Activated T-cell treated with anti-CD3 and anti-CD28 coated beads, Interleukin-2, amount 50 U/mL, for 72 hours (primary cell): Measurements from ENCODE around the gene RAP2C. TPM values are rescaled to one million over a fixed set of nuclear protein-coding genes. Genes with fewer than 3 reads are reported as not detected.

Source experiments
- ATAC-seq, 2 donors: fragments of 150-1000 bp; cut with Tn5 transposase; replicated peaks in 1 of 2; 2 replicates each; pipeline ENCODE4 v1.10.0; 2021; ENCODE audit warnings: moderate library complexity in 2 of 2, mild to moderate bottlenecking in 1 of 2
- DNase-seq, 2 donors: peaks; one replicate each; pipeline ENCODE4 v3.0.0; 2021 to 2022; ENCODE audit warnings: mixed read lengths in 1 of 2
- H3K27ac Mint-ChIP-seq: one replicate; pipeline ENCODE4 v1.8.0; 2022; ENCODE audit warnings: mild to moderate bottlenecking, moderate library complexity, mixed read lengths
- H3K27me3 Mint-ChIP-seq: one replicate; pipeline ENCODE4 v1.8.0; 2022; ENCODE audit warnings: low read depth, mixed read lengths
- H3K36me3 Mint-ChIP-seq, 2 donors: one replicate each; pipeline ENCODE4 v1.8.0; 2022; ENCODE audit warnings: mixed read lengths in 2 of 2, mild to moderate bottlenecking in 1 of 2; ENCODE audit not compliant: insufficient read depth in 2 of 2
- H3K4me1 Mint-ChIP-seq: one replicate; pipeline ENCODE4 v1.8.0; 2022; ENCODE audit warnings: low read depth, mixed read lengths
- H3K4me3 Mint-ChIP-seq, 2 donors: one replicate each; pipeline ENCODE4 v1.8.0; 2022; ENCODE audit warnings: mild to moderate bottlenecking in 2 of 2, mixed read lengths in 2 of 2, moderate library complexity in 2 of 2
- H3K9me3 Mint-ChIP-seq, 2 donors: one replicate each; pipeline ENCODE4 v1.8.0; 2022; ENCODE audit warnings: mixed read lengths in 2 of 2
- total RNA-seq, 2 donors: library from RNA; stranded (reverse); gene quantifications; one replicate each; pipeline ENCODE4 v1.2.3, GENCODE V29; 2022

RAP2C gene
- 10 to 100 TPM; 43.4 to 52.0 TPM for total RNA-seq

GRCh38 chrX:132219343-132219768 lies at the start of gene RAP2C:
TSS of gene RAP2C (minus strand) at chrX:132219447. CDS start at chrX:132217268, 2,179 bp downstream.
- peak within 1 kb of the TSS; percentile 94 for H3K27ac Mint-ChIP-seq
- H3K4me1 Mint-ChIP-seq = peaks cover 19% of the 10 kb centered on the region
- DNase-seq = peak; percentile 57 to 64
- H3K27me3 Mint-ChIP-seq = peaks cover 21% of the 10 kb centered on the region
- peak; percentile 30 to 44 for ATAC-seq
- peaks cover 6% of the 10 kb centered on the region in 2 donors for H3K36me3 Mint-ChIP-seq
- H3K9me3 Mint-ChIP-seq = no peaks in the 10 kb centered on the region
- peak within 1 kb of the TSS; percentile 79 to 96 for H3K4me3 Mint-ChIP-seq

- DNase-seq (no peak), ATAC-seq (no peak)
- H3K27me3 Mint-ChIP-seq = peaks cover 53% of the 10 kb centered on the region
- H3K4me1 Mint-ChIP-seq = peaks cover 28% of the 10 kb centered on the region
- H3K27ac Mint-ChIP-seq = peak overlapping the region; percentile 25
- no peak overlapping the region for H3K4me3 Mint-ChIP-seq
- no peaks in the 10 kb centered on the region for H3K9me3 Mint-ChIP-seq
- no peaks in the 10 kb centered on the region for H3K36me3 Mint-ChIP-seq
Observed at GRCh38 chrX:132267392-132267791, 48.1 kb upstream of the RAP2C start.

- Mint-ChIP-seq H3K36me3 (no peaks in the 10 kb centered on the region), H3K9me3 (no peaks in the 10 kb centered on the region), H3K27ac (peak overlapping the region; percentile 25), H3K27me3 (peaks cover 59% of the 10 kb centered on the region), H3K4me3 (no peak overlapping the region), H3K4me1 (peaks cover 28% of the 10 kb centered on the region)
- ATAC-seq (peak; percentile 89 to 92), DNase-seq (peak; percentile 8 to 24)
Observed at GRCh38 chrX:132266583-132267355, 47.5 kb upstream of the RAP2C start.

GRCh38 chrX:132263127-132263526 lies 43.9 kb upstream of the RAP2C start:
- Mint-ChIP-seq H3K4me1 (peaks cover 13% of the 10 kb centered on the region), H3K27ac (no peak overlapping the region), H3K27me3 (peaks cover 59% of the 10 kb centered on the region), H3K9me3 (peaks cover 0 to 2% of the 10 kb centered on the region in 2 donors), H3K4me3 (no peak overlapping the region), H3K36me3 (no peaks in the 10 kb centered on the region)
- ATAC-seq (no peak), DNase-seq (no peak)

- ATAC-seq (no peak), DNase-seq (no peak)
- Mint-ChIP-seq H3K27ac (no peak overlapping the region), H3K27me3 (peaks cover 42% of the 10 kb centered on the region), H3K4me1 (no peaks in the 10 kb centered on the region), H3K36me3 (peaks cover 0 to 2% of the 10 kb centered on the region in 2 donors), H3K9me3 (peaks cover 0 to 2% of the 10 kb centered on the region in 2 donors), H3K4me3 (no peak overlapping the region)
Observed at GRCh38 chrX:132258509-132258908, 39.3 kb upstream of the RAP2C start.

GRCh38 chrX:132257116-132257515 lies 37.9 kb upstream of the RAP2C start:
- DNase-seq (no peak), ATAC-seq (no peak)
- Mint-ChIP-seq H3K4me1 (no peaks in the 10 kb centered on the region), H3K36me3 (peaks cover 1 to 2% of the 10 kb centered on the region in 2 donors), H3K27ac (no peak overlapping the region), H3K27me3 (peaks cover 38% of the 10 kb centered on the region), H3K9me3 (peaks cover 2 to 3% of the 10 kb centered on the region in 2 donors), H3K4me3 (no peak overlapping the region)

- Mint-ChIP-seq H3K27ac (no peak overlapping the region), H3K9me3 (no peaks in the 10 kb centered on the region), H3K36me3 (no peaks in the 10 kb centered on the region), H3K27me3 (peaks cover 45% of the 10 kb centered on the region), H3K4me3 (no peak overlapping the region), H3K4me1 (peaks cover 8% of the 10 kb centered on the region)
- ATAC-seq (no peak), DNase-seq (no peak)
Observed at GRCh38 chrX:132236121-132236520, 16.9 kb upstream of the RAP2C start.

GRCh38 chrX:132235488-132235887 lies 16.2 kb upstream of the RAP2C start:
- Mint-ChIP-seq H3K27me3 (peaks cover 45% of the 10 kb centered on the region), H3K9me3 (no peaks in the 10 kb centered on the region), H3K27ac (no peak overlapping the region), H3K4me3 (no peak overlapping the region), H3K36me3 (no peaks in the 10 kb centered on the region), H3K4me1 (peaks cover 4% of the 10 kb centered on the region)
- no peak for DNase-seq
- no peak for ATAC-seq

GRCh38 chrX:132231587-132231986 lies 12.3 kb upstream of the RAP2C start:
- Mint-ChIP-seq H3K27ac (no peak overlapping the region), H3K4me1 (peaks cover 14% of the 10 kb centered on the region), H3K4me3 (no peak overlapping the region), H3K27me3 (peaks cover 49% of the 10 kb centered on the region), H3K36me3 (no peaks in the 10 kb centered on the region), H3K9me3 (no peaks in the 10 kb centered on the region)
- DNase-seq (no peak), ATAC-seq (no peak)

- H3K9me3 Mint-ChIP-seq = no peaks in the 10 kb centered on the region
- H3K4me3 Mint-ChIP-seq = no peak overlapping the region
- no peaks in the 10 kb centered on the region for H3K36me3 Mint-ChIP-seq
- H3K27me3 Mint-ChIP-seq = peaks cover 42% of the 10 kb centered on the region
- H3K27ac Mint-ChIP-seq = no peak overlapping the region
- H3K4me1 Mint-ChIP-seq = peaks cover 10% of the 10 kb centered on the region
- DNase-seq (no peak), ATAC-seq (no peak)
Observed at GRCh38 chrX:132227383-132228112, 8.3 kb upstream of the RAP2C start.

- Mint-ChIP-seq H3K27me3 (peaks cover 32% of the 10 kb centered on the region), H3K4me1 (peaks cover 10% of the 10 kb centered on the region), H3K27ac (no peak overlapping the region), H3K36me3 (no peaks in the 10 kb centered on the region), H3K4me3 (no peak overlapping the region), H3K9me3 (no peaks in the 10 kb centered on the region)
- ATAC-seq = no peak
- DNase-seq = no peak
Observed at GRCh38 chrX:132226169-132226568, 6.9 kb upstream of the RAP2C start.

GRCh38 chrX:132218100-132218812 lies 991 bp downstream of the RAP2C start:
- H3K9me3 Mint-ChIP-seq = no peaks in the 10 kb centered on the region
- peaks cover 24% of the 10 kb centered on the region for H3K4me1 Mint-ChIP-seq
- H3K27me3 Mint-ChIP-seq = peaks cover 26% of the 10 kb centered on the region
- H3K4me3 Mint-ChIP-seq = peak overlapping the region; percentile 79 to 96
- DNase-seq (peak; percentile 81 to 84), ATAC-seq (peak; percentile 53 to 61)
- peak overlapping the region; percentile 94 for H3K27ac Mint-ChIP-seq
- H3K36me3 Mint-ChIP-seq = peaks cover 11 to 13% of the 10 kb centered on the region in 2 donors
